Measurements from ENCODE around the gene CELF2. TPM values are rescaled to one million over a fixed set of nuclear protein-coding genes. Genes with fewer than 3 reads are reported as not detected.

The CELF2 gene
- total RNA-seq, 1 experiment from 2014 or later = 28.7 TPM

DNA sequence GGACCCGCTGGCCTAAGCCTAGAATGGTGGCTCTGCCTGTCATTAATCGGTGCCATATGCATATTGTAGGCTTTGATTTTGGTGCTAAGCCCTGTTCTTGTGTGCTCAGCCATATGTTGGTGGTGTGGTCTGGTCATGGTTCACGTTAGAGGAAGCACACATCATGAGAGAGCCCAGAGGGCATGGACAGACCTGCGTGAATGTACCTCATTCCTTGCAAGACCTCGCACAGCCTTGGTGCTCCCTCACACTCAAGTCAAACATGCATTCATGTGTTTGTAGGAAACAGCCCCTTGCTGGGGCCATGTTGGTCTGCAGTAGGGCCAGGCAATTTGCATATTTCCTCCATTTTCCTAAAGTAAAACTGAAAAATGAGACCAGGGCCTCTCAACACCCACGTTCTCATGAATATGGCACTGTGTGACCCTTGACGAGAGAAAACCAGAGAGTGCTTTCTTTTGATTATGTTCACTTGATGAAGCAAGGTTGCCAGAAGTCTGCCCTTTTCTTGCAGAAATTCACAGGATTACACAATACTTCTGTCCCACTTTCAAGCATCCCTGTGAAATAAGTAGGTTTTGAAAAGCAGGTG, 268.7 kb downstream of the CELF2 start:
- Histone ChIP-seq H3K9me3 (ENCODE audit: control insufficient read depth, low read depth, low read length) (no peaks in the 10 kb centered on the region), H4K8ac (replicated peaks; ENCODE audit: insufficient read length, low read depth, low read length) (no peak overlapping the region), H2AK5ac (ENCODE audit: insufficient read length, low read length) (no peak overlapping the region), H3K4me2 (ENCODE audit: insufficient read depth, insufficient read length, low read length) (no peak overlapping the region), H3K4me1 (ENCODE audit: insufficient read depth, low read length) (no peaks in the 10 kb centered on the region), H2BK15ac (ENCODE audit: low read depth, low read length) (no peak overlapping the region), H3K27me3 (ENCODE audit: insufficient read depth, low read length) (no peaks in the 10 kb centered on the region), H2BK20ac (ENCODE audit: low read depth, low read length, poor library complexity, severe bottlenecking) (no peak overlapping the region), H3K23me2 (ENCODE audit: insufficient read length, low read depth, low read length, poor library complexity, severe bottlenecking) (no peaks in the 10 kb centered on the region), H4K20me1 (ENCODE audit: control insufficient read depth, insufficient read depth, insufficient read length) (no peaks in the 10 kb centered on the region), H3K4ac (ENCODE audit: low read depth, low read length) (no peak overlapping the region), H4K5ac (ENCODE audit: insufficient read length, low read depth, low read length) (no peak overlapping the region), H3K56ac (ENCODE audit: insufficient read length, low read depth, low read length) (no peak overlapping the region), H2BK5ac (ENCODE audit: insufficient read length, low read length) (no peak overlapping the region), H3K23ac (ENCODE audit: insufficient read length, low read depth, low read length) (no peak overlapping the region), H3K14ac (ENCODE audit: insufficient read depth, low read length) (no peak overlapping the region), H2BK120ac (ENCODE audit: low read depth, low read length, poor library complexity, severe bottlenecking) (no peak overlapping the region), H3K27ac (ENCODE audit: insufficient read length, low read depth, low read length) (no peak overlapping the region), H3K9ac (ENCODE audit: extremely low read depth, insufficient read length, low read length) (no peak overlapping the region), H2BK12ac (ENCODE audit: insufficient read length, low read depth, low read length) (no peak overlapping the region), H4K91ac (ENCODE audit: insufficient read length, low read depth, low read length) (no peak overlapping the region), H3K18ac (ENCODE audit: insufficient read length, low read depth, low read length) (no peak overlapping the region), H3K79me1 (ENCODE audit: insufficient read depth, low read depth, low read length, poor library complexity, severe bottlenecking) (no peaks in the 10 kb centered on the region), H2AFZ (ENCODE audit: low read length) (no peak overlapping the region), H3T11ph (ENCODE audit: low read length) (no peak overlapping the region), H3K79me2 (ENCODE audit: insufficient read depth, low read length) (no peaks in the 10 kb centered on the region)
- Mint-ChIP-seq H3K4me1 (no peaks in the 10 kb centered on the region), H3K27me3 (ENCODE audit: low read depth) (no peaks in the 10 kb centered on the region), H3K27ac (no peak overlapping the region), H3K9me3 (no peaks in the 10 kb centered on the region), H3K4me3 (no peak overlapping the region), H3K36me3 (ENCODE audit: insufficient read depth in 1 of 3, low read depth in 3 of 3) (peaks cover under 1 to 18% (median 9%) of the 10 kb centered on the region in 3 experiments; a peak in 6 of 7 replicates)
- no CpG with 5 or more reads among the region's 7 CpGs for WGBS (ENCODE audit: extremely low coverage, insufficient read length, low lambda C conversion rate)
- TF ChIP-seq, protein P1, sequence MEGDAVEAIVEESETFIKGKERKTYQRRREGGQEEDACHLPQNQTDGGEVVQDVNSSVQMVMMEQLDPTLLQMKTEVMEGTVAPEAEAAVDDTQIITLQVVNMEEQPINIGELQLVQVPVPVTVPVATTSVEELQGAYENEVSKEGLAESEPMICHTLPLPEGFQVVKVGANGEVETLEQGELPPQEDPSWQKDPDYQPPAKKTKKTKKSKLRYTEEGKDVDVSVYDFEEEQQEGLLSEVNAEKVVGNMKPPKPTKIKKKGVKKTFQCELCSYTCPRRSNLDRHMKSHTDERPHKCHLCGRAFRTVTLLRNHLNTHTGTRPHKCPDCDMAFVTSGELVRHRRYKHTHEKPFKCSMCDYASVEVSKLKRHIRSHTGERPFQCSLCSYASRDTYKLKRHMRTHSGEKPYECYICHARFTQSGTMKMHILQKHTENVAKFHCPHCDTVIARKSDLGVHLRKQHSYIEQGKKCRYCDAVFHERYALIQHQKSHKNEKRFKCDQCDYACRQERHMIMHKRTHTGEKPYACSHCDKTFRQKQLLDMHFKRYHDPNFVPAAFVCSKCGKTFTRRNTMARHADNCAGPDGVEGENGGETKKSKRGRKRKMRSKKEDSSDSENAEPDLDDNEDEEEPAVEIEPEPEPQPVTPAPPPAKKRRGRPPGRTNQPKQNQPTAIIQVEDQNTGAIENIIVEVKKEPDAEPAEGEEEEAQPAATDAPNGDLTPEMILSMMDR (conservative IDR thresholded peaks at IDR 0.05) = no peak
- no peak for DNase-seq
